ENCODE data around the gene XPC.
"Not testable (repeated sequence)": the region's sequence is repeated elsewhere in the genome, so short reads cannot be mapped to it uniquely, and the experiment has no call there.

The XPC gene
- total RNA-seq, result 106 reads per million, percentile 84 among the genes with 10 or more reads in this experiment

- DNase-seq, result peak; percentile 97
Measured at GRCh38 chr3:14178247-14179113, at the start of gene XPC, which contains the start of gene LSM3. XPC (minus strand) TSS chr3:14178601; CDS start chr3:14178568, 33 bp downstream. LSM3 (plus strand) TSS chr3:14178817; CDS start chr3:14178861, 44 bp downstream.

- DNase-seq, result no peak
Measured at GRCh38 chr3:14227856-14228255, 49.5 kb upstream of the XPC start.

- not testable (repeated sequence) for DNase-seq
Measured at GRCh38 chr3:14226351-14226750, 48.0 kb upstream of the XPC start.

GRCh38 chr3:14225421-14225820 lies 47.0 kb upstream of the XPC start:
- no peak for DNase-seq

GRCh38 chr3:14224895-14225294 lies 46.5 kb upstream of the XPC start:
- DNase-seq, result no peak

GRCh38 chr3:14223595-14223994 lies 45.2 kb upstream of the XPC start:
- no peak for DNase-seq

GRCh38 chr3:14222900-14223594 lies 44.6 kb upstream of the XPC start:
- DNase-seq, result no peak

- DNase-seq, result no peak
Measured at GRCh38 chr3:14222457-14222856, 44.1 kb upstream of the XPC start.

- no peak for DNase-seq
Measured at GRCh38 chr3:14221902-14222301, 43.5 kb upstream of the XPC start.

- DNase-seq, result no peak
Measured at GRCh38 chr3:14220933-14221332, 42.5 kb upstream of the XPC start.

GRCh38 chr3:14218355-14218754 lies 40.0 kb upstream of the XPC start:
- DNase-seq, result no peak

GRCh38 chr3:14216257-14217048 lies 38.1 kb upstream of the XPC start:
- peak; percentile 47 for DNase-seq

- DNase-seq, result no peak
Measured at GRCh38 chr3:14214764-14215163, 36.4 kb upstream of the XPC start.

- no peak for DNase-seq
Measured at GRCh38 chr3:14213066-14213774, 34.8 kb upstream of the XPC start.

- DNase-seq, result no peak
Measured at GRCh38 chr3:14212032-14212431, 33.6 kb upstream of the XPC start.

- DNase-seq, result no peak
Measured at GRCh38 chr3:14211621-14212020, 33.2 kb upstream of the XPC start.

- DNase-seq, result no peak
Measured at GRCh38 chr3:14210843-14211594, 32.6 kb upstream of the XPC start.

GRCh38 chr3:14210290-14210688 lies 31.9 kb upstream of the XPC start:
- no peak for DNase-seq

- no peak for DNase-seq
Measured at GRCh38 chr3:14209581-14210289, 31.3 kb upstream of the XPC start.

GRCh38 chr3:14208977-14209394 lies 30.6 kb upstream of the XPC start:
- DNase-seq, result no peak

GRCh38 chr3:14208168-14208567 lies 29.8 kb upstream of the XPC start:
- no peak for DNase-seq
